Hepatocyte (in vitro differentiated cells): Measurements from ENCODE around the gene TRAPPC12. TPM values are rescaled to one million over a fixed set of nuclear protein-coding genes. Genes with fewer than 3 reads are reported as not detected.
A peak's percentile ranks its signal among the peaks of the same experiment; 100 is the strongest.

Source experiments
- DNase-seq: peaks from one replicate; pipeline ENCODE4 v3.0.0-alpha.2; 2016; ENCODE audit warnings: low spot score
- H2AFZ ChIP-seq: fragments of 200-600 bp; sonication (generic); 2 replicates; pipeline ENCODE4 v1.6.0; 2016; ENCODE audit warnings: antibody characterized with exemption, mild to moderate bottlenecking
- H3K27ac ChIP-seq: fragments of 200-600 bp; sonication (generic); 2 replicates; pipeline ENCODE4 v1.5.1; 2016; ENCODE audit warnings: mild to moderate bottlenecking
- H3K27me3 ChIP-seq: fragments of 200-600 bp; sonication (generic); 2 replicates; pipeline ENCODE4 v1.6.1; 2016
- H3K36me3 ChIP-seq: fragments of 200-600 bp; sonication (generic); replicated peaks from 2 replicates; pipeline ENCODE4 v1.5.1; 2016; ENCODE audit warnings: low read depth; ENCODE audit not compliant: insufficient read depth
- H3K4me1 ChIP-seq: fragments of 200-600 bp; sonication (generic); 2 replicates; pipeline ENCODE4 v1.5.1; 2016; ENCODE audit warnings: mild to moderate bottlenecking, moderate library complexity; ENCODE audit not compliant: insufficient read depth
- H3K4me2 ChIP-seq: fragments of 200-600 bp; sonication (generic); 2 replicates; pipeline ENCODE4 v1.6.0; 2016
- H3K4me3 ChIP-seq: fragments of 200-600 bp; sonication (generic); 2 replicates; pipeline ENCODE4 v1.5.1; 2016; ENCODE audit warnings: mild to moderate bottlenecking
- H3K79me2 ChIP-seq: fragments of 200-600 bp; sonication (generic); 2 replicates; pipeline ENCODE4 v1.6.0; 2017; ENCODE audit warnings: mild to moderate bottlenecking
- H3K9me2 ChIP-seq: fragments of 200-600 bp; sonication (generic); replicated peaks from 2 replicates; pipeline ENCODE4 v1.6.0; 2017; ENCODE audit warnings: mild to moderate bottlenecking; ENCODE audit not compliant: insufficient read depth
- H3K9me3 ChIP-seq: fragments of 200-600 bp; sonication (generic); 2 replicates; pipeline ENCODE4 v1.5.1; 2016; ENCODE audit warnings: low read depth, mild to moderate bottlenecking
- H4K20me1 ChIP-seq: fragments of 200-600 bp; sonication (generic); 2 replicates; pipeline ENCODE4 v1.6.0; 2016; ENCODE audit warnings: mild to moderate bottlenecking; ENCODE audit not compliant: insufficient read depth, poor library complexity, severe bottlenecking
- EZH2 ChIP-seq: fragments of 200-600 bp; sonication (generic); IDR thresholded peaks from 2 replicates; pipeline ENCODE4 v1.6.1; 2016; ENCODE audit warnings: antibody characterized with exemption, mild to moderate bottlenecking, borderline replicate concordance
- EZH2phosphoT487 ChIP-seq: fragments of 200-600 bp; sonication (generic); IDR thresholded peaks from one replicate; pipeline ENCODE4 v1.6.1; 2018; ENCODE audit warnings: antibody characterized with exemption, mild to moderate bottlenecking, low read depth, moderate library complexity; ENCODE audit not compliant: unreplicated experiment, severe bottlenecking
- WGBS: methylation state at CpG from one replicate; pipeline ENCODE4 v1.1.6; 2016; ENCODE audit warnings: low lambda C conversion rate; ENCODE audit errors: missing lambda C conversion rate; 5-methylcytosine and 5-hydroxymethylcytosine counted together
- polyA plus RNA-seq: library from polyadenylated mRNA; unstranded; fragments of >200 nt; fragmentation: Nextera tagmentation; extraction: Ambion mirVana; gene quantifications from 2 replicates; pipeline ENCODE4 v1.2.1, GENCODE V29; 2016
- total RNA-seq: library from RNA; depleted of rRNA; stranded (reverse); fragments of >200 nt; gene quantifications from 2 replicates; pipeline ENCODE4 v1.2.3, GENCODE V29; 2014
- TF ChIP-seq, protein P1 (sequence below): fragments of 200-600 bp; sonication (generic); IDR thresholded peaks from 2 replicates; pipeline ENCODE4 v1.5.1; 2016; ENCODE audit warnings: antibody characterized with exemption, mild to moderate bottlenecking; ENCODE audit not compliant: poor library complexity

The TRAPPC12 gene
- total and polyA plus RNA-seq, 2 experiments from 2014 or later = 49.3 to 61.2 TPM

DNA sequence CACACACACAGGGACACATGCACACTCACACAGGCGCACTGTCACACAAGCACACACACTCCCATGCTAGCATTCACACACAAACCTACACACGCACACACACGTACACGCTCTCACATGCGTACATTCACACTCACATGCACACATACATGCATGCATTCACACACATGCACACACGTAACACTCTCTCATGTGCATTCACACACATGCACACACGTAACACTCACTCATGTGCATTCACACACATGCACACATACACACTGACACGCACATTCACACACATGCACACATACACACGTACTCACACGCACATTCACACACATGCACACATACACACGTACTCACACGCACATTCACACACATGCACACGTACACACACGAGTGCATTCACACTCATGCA, 123.6 kb downstream of the TRAPPC12 start:
- TF ChIP-seq EZH2 = no peak
- no peak for TF ChIP-seq EZH2phosphoT487
- TF ChIP-seq, protein P1, sequence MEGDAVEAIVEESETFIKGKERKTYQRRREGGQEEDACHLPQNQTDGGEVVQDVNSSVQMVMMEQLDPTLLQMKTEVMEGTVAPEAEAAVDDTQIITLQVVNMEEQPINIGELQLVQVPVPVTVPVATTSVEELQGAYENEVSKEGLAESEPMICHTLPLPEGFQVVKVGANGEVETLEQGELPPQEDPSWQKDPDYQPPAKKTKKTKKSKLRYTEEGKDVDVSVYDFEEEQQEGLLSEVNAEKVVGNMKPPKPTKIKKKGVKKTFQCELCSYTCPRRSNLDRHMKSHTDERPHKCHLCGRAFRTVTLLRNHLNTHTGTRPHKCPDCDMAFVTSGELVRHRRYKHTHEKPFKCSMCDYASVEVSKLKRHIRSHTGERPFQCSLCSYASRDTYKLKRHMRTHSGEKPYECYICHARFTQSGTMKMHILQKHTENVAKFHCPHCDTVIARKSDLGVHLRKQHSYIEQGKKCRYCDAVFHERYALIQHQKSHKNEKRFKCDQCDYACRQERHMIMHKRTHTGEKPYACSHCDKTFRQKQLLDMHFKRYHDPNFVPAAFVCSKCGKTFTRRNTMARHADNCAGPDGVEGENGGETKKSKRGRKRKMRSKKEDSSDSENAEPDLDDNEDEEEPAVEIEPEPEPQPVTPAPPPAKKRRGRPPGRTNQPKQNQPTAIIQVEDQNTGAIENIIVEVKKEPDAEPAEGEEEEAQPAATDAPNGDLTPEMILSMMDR = no peak
- Histone ChIP-seq H3K9me2 (no peaks in the 10 kb centered on the region), H4K20me1 (no peaks in the 10 kb centered on the region), H3K9me3 (no peaks in the 10 kb centered on the region), H3K4me3 (no peak overlapping the region), H3K4me2 (no peak overlapping the region), H3K27ac (no peak overlapping the region), H2AFZ (no peak overlapping the region), H3K4me1 (peaks cover 5% of the 10 kb centered on the region), H3K27me3 (no peaks in the 10 kb centered on the region), H3K79me2 (peaks cover 31% of the 10 kb centered on the region), H3K36me3 (no peaks in the 10 kb centered on the region)
- 96% methylated on average over 14 of the region's 14 CpGs for WGBS
- no peak for DNase-seq

DNA sequence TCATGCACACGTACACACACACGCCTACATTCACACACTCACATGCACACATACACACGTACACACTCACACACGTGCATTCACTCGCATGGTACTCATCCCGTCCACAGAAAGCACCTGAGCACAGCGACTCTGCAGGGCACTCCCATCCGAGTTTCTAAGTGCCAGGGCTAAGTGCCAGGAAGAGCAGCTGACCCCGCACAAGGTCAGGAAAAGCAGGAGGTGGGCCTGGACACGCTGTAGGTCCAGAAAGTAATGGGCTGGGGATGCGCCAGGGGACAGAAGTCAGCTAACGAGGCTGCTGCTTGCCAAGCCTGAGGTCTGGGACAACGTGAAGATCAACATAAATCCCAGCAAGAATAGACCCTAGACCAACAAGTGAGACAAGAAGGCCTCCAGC, 124.0 kb downstream of the TRAPPC12 start:
- Histone ChIP-seq H3K4me1 (peaks cover 5% of the 10 kb centered on the region), H3K9me2 (no peaks in the 10 kb centered on the region), H3K4me2 (no peak overlapping the region), H3K27me3 (no peaks in the 10 kb centered on the region), H3K4me3 (no peak overlapping the region), H2AFZ (no peak overlapping the region), H4K20me1 (no peaks in the 10 kb centered on the region), H3K27ac (no peak overlapping the region), H3K9me3 (no peaks in the 10 kb centered on the region), H3K36me3 (no peaks in the 10 kb centered on the region), H3K79me2 (peaks cover 33% of the 10 kb centered on the region)
- 98% methylated on average over 13 of the region's 13 CpGs for WGBS
- no peak for DNase-seq
- TF ChIP-seq, protein P1 = no peak
- TF ChIP-seq EZH2 = no peak

DNA sequence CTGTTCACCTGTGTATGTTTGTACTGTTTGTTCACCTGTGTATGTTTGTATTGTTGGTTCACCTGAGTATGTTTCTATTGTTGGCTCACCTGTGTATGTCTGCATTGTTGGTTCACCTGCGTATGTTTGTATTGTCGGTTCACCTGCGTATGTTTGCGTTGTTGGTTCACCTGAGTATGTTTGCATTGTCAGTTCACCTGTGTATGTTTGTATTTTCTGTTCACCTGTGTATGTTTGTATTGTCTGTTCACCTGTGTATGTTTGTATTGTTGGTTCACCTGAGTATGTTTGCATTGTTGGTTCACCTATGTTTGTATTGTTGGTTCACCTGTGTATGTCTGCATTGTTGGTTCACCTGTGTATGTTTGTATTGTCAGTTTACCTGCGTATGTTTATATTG, 125.2 kb downstream of the TRAPPC12 start:
- Histone ChIP-seq H3K9me2 (no peaks in the 10 kb centered on the region), H3K4me3 (no peak overlapping the region), H3K4me1 (peaks cover 5% of the 10 kb centered on the region), H2AFZ (no peak overlapping the region), H3K79me2 (peaks cover 38% of the 10 kb centered on the region), H3K27ac (peak overlapping the region; percentile 78), H3K27me3 (no peaks in the 10 kb centered on the region), H3K4me2 (no peak overlapping the region), H4K20me1 (no peaks in the 10 kb centered on the region), H3K9me3 (no peaks in the 10 kb centered on the region), H3K36me3 (no peaks in the 10 kb centered on the region)
- WGBS = 96% methylated on average over 5 of the region's 5 CpGs
- DNase-seq = no peak
- TF ChIP-seq EZH2phosphoT487 = no peak
- no peak for TF ChIP-seq EZH2
- TF ChIP-seq, protein P1 = no peak

DNA sequence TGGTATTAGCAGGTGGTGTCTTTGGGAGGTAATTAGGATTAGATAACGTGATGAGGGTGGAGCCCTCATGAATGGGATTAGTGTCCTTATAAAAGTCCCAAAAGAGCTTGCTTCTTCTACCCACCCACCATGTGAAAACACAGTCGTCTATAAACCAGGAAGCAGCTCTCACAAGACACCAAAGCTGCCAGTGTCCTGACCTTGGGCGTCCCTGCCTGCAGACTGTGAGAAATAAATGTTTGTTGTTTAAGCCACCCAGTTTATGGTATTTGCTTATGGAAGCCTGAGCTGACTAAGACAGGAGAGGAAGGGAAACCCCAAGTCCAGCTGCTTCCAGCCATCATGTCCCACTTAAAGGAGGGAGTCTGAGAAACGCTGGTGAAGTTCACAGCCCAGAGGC, 126.3 kb downstream of the TRAPPC12 start:
- Histone ChIP-seq H3K36me3 (no peaks in the 10 kb centered on the region), H3K9me3 (no peaks in the 10 kb centered on the region), H2AFZ (no peak overlapping the region), H3K79me2 (peaks cover 39% of the 10 kb centered on the region), H3K9me2 (no peaks in the 10 kb centered on the region), H3K4me3 (no peak overlapping the region), H3K4me1 (peaks cover 5% of the 10 kb centered on the region), H3K27me3 (no peaks in the 10 kb centered on the region), H4K20me1 (no peaks in the 10 kb centered on the region), H3K27ac (peak overlapping the region; percentile 78), H3K4me2 (peak overlapping the region; percentile 34)
- DNase-seq = peak; percentile 57
- 62% methylated on average over 4 of the region's 4 CpGs for WGBS
- TF ChIP-seq EZH2 (no peak), EZH2phosphoT487 (no peak)
- TF ChIP-seq, protein P1 = no peak
